HEK293T (cell line): ENCODE measurements around the gene MPPED1.

Experiments
- FOXK2 ChIP-seq: fragments of 450-650 bp; IDR thresholded peaks from 2 replicates; pipeline ENCODE4 v1.6.1; 2016; ENCODE audit warnings: mild to moderate bottlenecking
- FOXM1 ChIP-seq: fragments of 450-650 bp; IDR thresholded peaks from 2 replicates; pipeline ENCODE4 v1.6.1; 2017; ENCODE audit warnings: mild to moderate bottlenecking, borderline replicate concordance
- SUZ12 ChIP-seq: fragments of 450-650 bp; IDR thresholded peaks from 2 replicates; pipeline ENCODE4 v1.6.1; 2016; ENCODE audit warnings: mild to moderate bottlenecking
- ZNF384 ChIP-seq: fragments of 450-650 bp; IDR thresholded peaks from 2 replicates; pipeline ENCODE4 v1.6.1; 2016

DNA sequence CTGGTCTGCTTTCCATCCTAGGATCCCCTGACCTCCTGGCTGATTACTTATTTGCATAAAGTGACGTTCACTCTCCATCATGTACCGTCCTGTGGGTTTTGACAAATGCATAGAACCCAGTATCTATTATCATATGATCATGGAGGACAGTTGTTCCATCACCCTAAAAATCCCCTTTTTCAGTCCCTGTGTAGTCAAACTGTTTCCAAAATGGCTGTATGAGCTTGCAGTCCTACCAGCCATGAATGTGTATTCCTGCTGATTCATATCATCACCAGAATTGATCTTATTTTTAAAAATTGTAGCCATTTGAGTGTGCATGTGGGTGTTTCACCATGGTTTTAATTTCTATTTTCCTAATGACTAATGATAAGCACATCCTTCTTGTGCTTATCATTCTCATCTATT, 108.8 kb downstream of the MPPED1 start:
- TF ChIP-seq FOXM1 (no peak), SUZ12 (no peak), FOXK2 (no peak), ZNF384 (no peak)
